ENCODE data around the gene NAMPT. TPM values are rescaled to one million over a fixed set of nuclear protein-coding genes. Genes with fewer than 3 reads are reported as not detected.
A peak's percentile ranks its signal among the peaks of the same experiment; 100 is the strongest.

The NAMPT gene
- total and polyA plus RNA-seq, 9 of the 15 experiments (the other 6 are each of a cell fraction or from before 2014, with no cell fraction given), result 41.1 to 160 (median 106) TPM

DNA sequence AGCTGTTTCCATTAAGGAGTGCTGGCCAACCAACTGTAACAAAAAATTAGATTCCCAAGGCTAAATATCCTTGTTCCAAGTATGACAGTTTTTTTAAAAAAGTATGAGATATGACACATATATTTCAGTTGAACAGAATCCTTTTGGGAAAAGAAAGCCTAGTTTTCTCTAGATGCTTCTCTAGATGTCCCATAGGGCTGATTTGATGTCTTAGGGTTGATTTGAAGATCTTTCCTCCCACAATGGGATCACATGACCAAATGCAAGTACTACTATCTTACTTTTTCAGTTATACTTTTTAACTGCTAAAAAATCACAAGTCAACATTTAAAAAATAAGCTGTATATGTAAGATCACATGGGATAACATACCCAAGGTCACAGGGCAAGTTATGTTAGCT is 3.7 kb downstream of the NAMPT start:
- BruUV-seq (replicated peaks), result no TSS peak
- DNase-seq (ENCODE audit: extremely low read depth in 1 of 4, low spot score in 3 of 4) (no peak), FAIRE-seq (no peak), ATAC-seq (no peak)
- in situ Hi-C loops (cut with MboI), result no loop called here
- no peak overlapping the region for H3K4me3 ChIP-seq
- no peaks in the 10 kb centered on the region for H3K9me1 ChIP-seq (ENCODE audit: control insufficient read depth, insufficient read depth, low read length)
- H3K4me2 ChIP-seq (ENCODE audit: insufficient read depth, low read length), result peak overlapping the region; percentile 79
- ChIA-PET POLR2A (interaction anchor here (0.6 to 5.2 kb wide), 7 partner anchors 8 to 213 kb away, joined by 3 to 73 read pairs (median 4); no protein-coding TSS in a partner anchor), CTCF (ENCODE audit: low intra/inter-chr PET ratio) (no interaction called here)
- H4K20me1 ChIP-seq (replicated peaks; ENCODE audit: control insufficient read depth, insufficient read depth, low read length), result peaks cover 9% of the 10 kb centered on the region; the same call in 1 of the 2 replicates
- H3K27me3 ChIP-seq (ENCODE audit: control insufficient read depth in 2 of 2, insufficient read depth in 2 of 2, low read length in 2 of 2), result no peaks in the 10 kb centered on the region
- H3K27ac ChIP-seq (ENCODE audit: extremely low read depth, low read depth, low read length), result peak overlapping the region; percentile 91; the same call in 1 of the 3 replicates
- H2AFZ ChIP-seq (ENCODE audit: low read depth, low read length), result no peak overlapping the region
- peaks cover 40% of the 10 kb centered on the region for H3K36me3 ChIP-seq (ENCODE audit: control insufficient read depth, insufficient read depth, low read length)
- peaks cover 6 to 29% of the 10 kb centered on the region in 2 experiments for H3K4me1 ChIP-seq (replicated peaks in 1 of 2; ENCODE audit: control insufficient read depth in 2 of 2, insufficient read depth in 2 of 2, low read length in 2 of 2)
- peaks cover 83% of the 10 kb centered on the region for H3K79me2 ChIP-seq (ENCODE audit: control insufficient read depth, insufficient read depth, low read length)
- peak overlapping the region in 1 of 2 experiments; percentile 94; a peak in 1 of 4 replicates for H3K9ac ChIP-seq (ENCODE audit: insufficient read depth in 1 of 2, low read depth in 2 of 2, low read length in 2 of 2)
- H3K9me3 ChIP-seq (replicated peaks; ENCODE audit: control insufficient read depth, insufficient read depth, low read depth, low read length), result no peaks in the 10 kb centered on the region
- intact Hi-C loops (cut with micrococcal nuclease), result loop anchor here (10.0 kb wide), 2 partner anchors 254 to 494 kb away; no protein-coding TSS in a partner anchor
- 0 out of 2 replicates have a peak, but pooled peaks have one; percentile 21 for TF ChIP-seq MEF2D (tag; conservative IDR thresholded peaks at IDR 0.05; ENCODE audit: low read depth)
- TF ChIP-seq GTF2E2 (tag; IDR thresholded peaks at IDR 0.05), result 0 out of 2 replicates have a peak, but pooled peaks have one; percentile 24
- TF ChIP-seq, protein P1, sequence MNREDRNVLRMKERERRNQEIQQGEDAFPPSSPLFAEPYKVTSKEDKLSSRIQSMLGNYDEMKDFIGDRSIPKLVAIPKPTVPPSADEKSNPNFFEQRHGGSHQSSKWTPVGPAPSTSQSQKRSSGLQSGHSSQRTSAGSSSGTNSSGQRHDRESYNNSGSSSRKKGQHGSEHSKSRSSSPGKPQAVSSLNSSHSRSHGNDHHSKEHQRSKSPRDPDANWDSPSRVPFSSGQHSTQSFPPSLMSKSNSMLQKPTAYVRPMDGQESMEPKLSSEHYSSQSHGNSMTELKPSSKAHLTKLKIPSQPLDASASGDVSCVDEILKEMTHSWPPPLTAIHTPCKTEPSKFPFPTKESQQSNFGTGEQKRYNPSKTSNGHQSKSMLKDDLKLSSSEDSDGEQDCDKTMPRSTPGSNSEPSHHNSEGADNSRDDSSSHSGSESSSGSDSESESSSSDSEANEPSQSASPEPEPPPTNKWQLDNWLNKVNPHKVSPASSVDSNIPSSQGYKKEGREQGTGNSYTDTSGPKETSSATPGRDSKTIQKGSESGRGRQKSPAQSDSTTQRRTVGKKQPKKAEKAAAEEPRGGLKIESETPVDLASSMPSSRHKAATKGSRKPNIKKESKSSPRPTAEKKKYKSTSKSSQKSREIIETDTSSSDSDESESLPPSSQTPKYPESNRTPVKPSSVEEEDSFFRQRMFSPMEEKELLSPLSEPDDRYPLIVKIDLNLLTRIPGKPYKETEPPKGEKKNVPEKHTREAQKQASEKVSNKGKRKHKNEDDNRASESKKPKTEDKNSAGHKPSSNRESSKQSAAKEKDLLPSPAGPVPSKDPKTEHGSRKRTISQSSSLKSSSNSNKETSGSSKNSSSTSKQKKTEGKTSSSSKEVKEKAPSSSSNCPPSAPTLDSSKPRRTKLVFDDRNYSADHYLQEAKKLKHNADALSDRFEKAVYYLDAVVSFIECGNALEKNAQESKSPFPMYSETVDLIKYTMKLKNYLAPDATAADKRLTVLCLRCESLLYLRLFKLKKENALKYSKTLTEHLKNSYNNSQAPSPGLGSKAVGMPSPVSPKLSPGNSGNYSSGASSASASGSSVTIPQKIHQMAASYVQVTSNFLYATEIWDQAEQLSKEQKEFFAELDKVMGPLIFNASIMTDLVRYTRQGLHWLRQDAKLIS (CRISPR knock-in tag; IDR thresholded peaks at IDR 0.05), result no peak
- TF ChIP-seq, protein P2, sequence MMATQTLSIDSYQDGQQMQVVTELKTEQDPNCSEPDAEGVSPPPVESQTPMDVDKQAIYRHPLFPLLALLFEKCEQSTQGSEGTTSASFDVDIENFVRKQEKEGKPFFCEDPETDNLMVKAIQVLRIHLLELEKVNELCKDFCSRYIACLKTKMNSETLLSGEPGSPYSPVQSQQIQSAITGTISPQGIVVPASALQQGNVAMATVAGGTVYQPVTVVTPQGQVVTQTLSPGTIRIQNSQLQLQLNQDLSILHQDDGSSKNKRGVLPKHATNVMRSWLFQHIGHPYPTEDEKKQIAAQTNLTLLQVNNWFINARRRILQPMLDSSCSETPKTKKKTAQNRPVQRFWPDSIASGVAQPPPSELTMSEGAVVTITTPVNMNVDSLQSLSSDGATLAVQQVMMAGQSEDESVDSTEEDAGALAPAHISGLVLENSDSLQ (IDR thresholded peaks at IDR 0.05), result peak; percentile 67; the same call in 1 of the 2 replicates
- TF ChIP-seq RAD51 (IDR thresholded peaks at IDR 0.05; ENCODE audit: borderline replicate concordance, low read depth), result peak; percentile 80
- TF ChIP-seq POLR2H (tag; IDR thresholded peaks at IDR 0.05; ENCODE audit: low read depth), result peak; percentile 62; the same call in 1 of the 2 replicates
- no peak for TF ChIP-seq SRSF7 (optimal IDR thresholded peaks at IDR 0.05; ENCODE audit: low read depth, low read length)
- 0 out of 2 replicates have a peak, but pooled peaks have one; percentile 34 for TF ChIP-seq ZNF175 (CRISPR knock-in tag; IDR thresholded peaks at IDR 0.05; ENCODE audit: low read depth)
- peak; percentile 40; the same call in 1 of the 2 replicates for TF ChIP-seq RBFOX2 (IDR thresholded peaks at IDR 0.05; ENCODE audit: low read depth, low read length)
- TF ChIP-seq MYBL2 (IDR thresholded peaks at IDR 0.05; ENCODE audit: low read depth), result peak; percentile 24; the same call in 1 of the 2 replicates
- no peak for TF ChIP-seq MYBL2 (CRISPR knock-in tag; IDR thresholded peaks at IDR 0.05; ENCODE audit: borderline replicate concordance)
- TF ChIP-seq FOXM1 (IDR thresholded peaks at IDR 0.05; ENCODE audit: low read depth), result peak; percentile 44; the same call in 1 of the 2 replicates
- no peak for TF ChIP-seq FOXM1 (CRISPR knock-in tag; IDR thresholded peaks at IDR 0.05; ENCODE audit: low read depth)
- peak; percentile 27; the same call in 1 of the 2 replicates for TF ChIP-seq NR2C1 (IDR thresholded peaks at IDR 0.05)
- no peak; the same call in 1 of the 2 replicates for TF ChIP-seq NR2C1 (tag; IDR thresholded peaks at IDR 0.05)
- TF ChIP-seq ZNF140 (CRISPR knock-in tag; IDR thresholded peaks at IDR 0.05), result no peak
- no peak for TF ChIP-seq POLR2B (IDR thresholded peaks at IDR 0.05; ENCODE audit: low read depth, partially characterized antibody)
- peak; percentile 28 for TF ChIP-seq HDAC3 (IDR thresholded peaks at IDR 0.05; ENCODE audit: borderline replicate concordance, partially characterized antibody)

Data from K562 (cell line).